Breast epithelium (tissue), 4 donors: ENCODE measurements around the gene MIGA2. TPM values are rescaled to one million over a fixed set of nuclear protein-coding genes. Genes with fewer than 3 reads are reported as not detected.
"Not testable (repeated sequence)": the region's sequence is repeated elsewhere in the genome, so short reads cannot be mapped to it uniquely, and the experiment has no call there.

Experiments used
- DNase-seq, 2 donors: peaks; one replicate each; pipeline ENCODE4 v3.0.0-alpha.2; 2019; ENCODE audit warnings: low spot score in 2 of 2
- H3K27ac ChIP-seq, 2 donors: fragments of 200-600 bp; sonication (generic) in 1 of 2; one replicate each; pipeline ENCODE4 v1.5.1; 2016 to 2019; ENCODE audit warnings: mild to moderate bottlenecking in 1 of 2
- H3K27me3 ChIP-seq, 2 donors: fragments of 200-600 bp; sonication (generic) in 1 of 2; one replicate each; pipeline versions ENCODE4 v1.5.1 to v1.6.0; 2017 to 2019; ENCODE audit warnings: control low read depth in 1 of 2, mild to moderate bottlenecking in 1 of 2
- H3K36me3 ChIP-seq: fragments of 200-600 bp; one replicate; pipeline ENCODE4 v1.5.1; 2019
- H3K4me1 ChIP-seq, 2 donors: fragments of 200-600 bp; sonication (generic); one replicate each; pipeline ENCODE4 v1.5.1; 2016 to 2019; ENCODE audit warnings: control low read depth in 1 of 2
- H3K4me3 ChIP-seq, 3 donors: fragments of 200-600 bp; sonication (generic); 1 replicate in 2 of 3; 2 replicates in 1 of 3; pipeline ENCODE4 v1.5.1; 2016 to 2019; ENCODE audit warnings: mild to moderate bottlenecking in 3 of 3, moderate library complexity in 2 of 3
- H3K9me3 ChIP-seq, 2 donors: fragments of 200-600 bp; sonication (generic) in 1 of 2; one replicate each; pipeline ENCODE4 v1.5.1; 2016 to 2019; ENCODE audit warnings: control low read depth in 1 of 2
- POLR2A ChIP-seq: fragments of 450-650 bp; IDR thresholded peaks from one replicate; pipeline ENCODE4 v1.6.1; 2016; ENCODE audit warnings: antibody characterized with exemption, mild to moderate bottlenecking, moderate library complexity
- POLR2AphosphoS5 ChIP-seq, 3 donors: sonication (generic); formaldehyde crosslinking; IDR thresholded peaks; one replicate each; pipeline ENCODE4 v1.6.1; 2017; ENCODE audit warnings: antibody characterized with exemption in 3 of 3
- intact Hi-C: fragments of 100-400 bp; cut with DNase I; formaldehyde crosslinking; loops from one replicate; pipeline ENCODE4 v1.15.1; 2023; ENCODE audit warnings: low total_unique reads
- total RNA-seq, 3 donors: library from RNA; depleted of rRNA; stranded (reverse); fragments of >200 nt; gene quantifications; one replicate each; pipeline ENCODE4 v1.1.0, GENCODE V29; 2016
- TF ChIP-seq, protein P1 (sequence below), 3 donors: fragments of 450-650 bp; IDR thresholded peaks; one replicate each; pipeline ENCODE4 v1.5.1; 2016 to 2017; ENCODE audit warnings: antibody characterized with exemption in 3 of 3, mild to moderate bottlenecking in 3 of 3, moderate library complexity in 3 of 3

MIGA2 gene
- total RNA-seq, 3 donors from 2014 or later: 25.3 to 28.8 (median 27.9) TPM

DNA sequence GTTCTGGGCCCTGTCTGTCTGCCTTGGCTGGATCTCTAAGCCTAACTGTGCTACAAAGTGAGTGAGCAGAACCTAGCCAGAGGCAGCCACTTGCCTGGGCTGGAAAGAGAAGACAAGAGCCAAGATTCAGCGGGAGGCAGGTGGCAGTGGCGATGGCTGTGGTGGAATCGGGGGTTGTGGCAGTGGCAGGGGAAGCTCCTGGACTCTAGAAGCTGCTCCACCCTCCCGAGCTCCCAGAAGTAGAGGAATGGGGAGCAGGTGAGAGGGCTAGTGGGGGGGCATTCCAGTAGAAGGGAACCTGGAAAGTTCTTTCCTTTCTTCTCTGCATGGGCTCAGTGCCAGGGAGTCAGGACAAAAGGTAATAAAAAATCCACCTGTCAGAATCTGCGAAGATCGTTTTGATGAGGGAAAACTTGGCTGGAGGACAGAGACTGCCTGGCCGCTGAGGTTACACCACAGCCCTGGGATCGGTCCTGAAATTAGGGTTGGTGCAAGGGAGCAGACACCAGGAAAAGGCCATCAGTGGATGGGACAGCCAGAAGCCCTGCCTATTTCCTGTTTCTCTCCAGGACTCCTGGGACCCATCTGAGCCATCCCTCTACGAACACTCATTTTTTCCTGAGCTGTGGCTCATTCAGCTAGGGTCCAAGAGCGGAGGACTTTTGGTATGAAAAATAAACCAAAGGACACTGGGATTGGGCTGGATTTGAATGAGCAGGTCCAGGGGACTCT lies 72.5 kb downstream of the MIGA2 start:
- Histone ChIP-seq H3K4me3 (peak overlapping the region in 2 of 3 donors; percentile 7 to 92), H3K27ac (peak overlapping the region; percentile 91 to 94)
- peak in 1 of 2 donors; percentile 32 for DNase-seq

DNA sequence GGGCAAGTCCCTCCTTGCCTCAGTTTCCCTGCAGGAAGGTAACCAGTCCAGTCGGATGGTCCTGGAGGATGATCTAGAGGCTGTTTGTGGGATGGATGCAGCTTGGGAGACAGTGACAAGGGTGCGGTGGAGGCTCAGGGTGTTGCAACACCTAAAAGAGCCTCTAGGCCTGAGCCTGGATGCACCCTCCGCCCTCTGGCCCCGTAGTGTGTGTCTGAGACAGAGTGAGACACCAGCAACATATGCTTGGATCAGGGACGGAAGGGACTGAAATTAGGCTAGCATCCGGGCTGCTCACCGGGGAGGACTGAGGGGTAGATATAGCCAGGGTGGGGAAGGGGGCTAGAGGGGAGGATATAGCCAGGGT lies 73.1 kb downstream of the MIGA2 start:
- Histone ChIP-seq H3K9me3 (no peaks in the 10 kb centered on the region), H3K27me3 (no peaks in the 10 kb centered on the region), H3K4me3 (peak overlapping the region; percentile 92 to 97 (median 92)), H3K27ac (peak overlapping the region; percentile 91 to 94), H3K36me3 (no peaks in the 10 kb centered on the region), H3K4me1 (peaks cover 4 to 6% of the 10 kb centered on the region in 2 donors)
- intact Hi-C loops: no loop called here
- no peak for DNase-seq
- TF ChIP-seq POLR2AphosphoS5 (IDR thresholded peaks at IDR 0.05): no peak

More for the DNA sequence above, 72.5 kb downstream of the MIGA2 start:
- intact Hi-C loops: no loop called here
- H3K4me1 ChIP-seq: peaks cover 4 to 6% of the 10 kb centered on the region in 2 donors
- H3K27me3 ChIP-seq: no peaks in the 10 kb centered on the region
- H3K36me3 ChIP-seq: no peaks in the 10 kb centered on the region
- TF ChIP-seq POLR2AphosphoS5 (IDR thresholded peaks at IDR 0.05) (no peak), POLR2A (no peak)
- TF ChIP-seq, protein P1, sequence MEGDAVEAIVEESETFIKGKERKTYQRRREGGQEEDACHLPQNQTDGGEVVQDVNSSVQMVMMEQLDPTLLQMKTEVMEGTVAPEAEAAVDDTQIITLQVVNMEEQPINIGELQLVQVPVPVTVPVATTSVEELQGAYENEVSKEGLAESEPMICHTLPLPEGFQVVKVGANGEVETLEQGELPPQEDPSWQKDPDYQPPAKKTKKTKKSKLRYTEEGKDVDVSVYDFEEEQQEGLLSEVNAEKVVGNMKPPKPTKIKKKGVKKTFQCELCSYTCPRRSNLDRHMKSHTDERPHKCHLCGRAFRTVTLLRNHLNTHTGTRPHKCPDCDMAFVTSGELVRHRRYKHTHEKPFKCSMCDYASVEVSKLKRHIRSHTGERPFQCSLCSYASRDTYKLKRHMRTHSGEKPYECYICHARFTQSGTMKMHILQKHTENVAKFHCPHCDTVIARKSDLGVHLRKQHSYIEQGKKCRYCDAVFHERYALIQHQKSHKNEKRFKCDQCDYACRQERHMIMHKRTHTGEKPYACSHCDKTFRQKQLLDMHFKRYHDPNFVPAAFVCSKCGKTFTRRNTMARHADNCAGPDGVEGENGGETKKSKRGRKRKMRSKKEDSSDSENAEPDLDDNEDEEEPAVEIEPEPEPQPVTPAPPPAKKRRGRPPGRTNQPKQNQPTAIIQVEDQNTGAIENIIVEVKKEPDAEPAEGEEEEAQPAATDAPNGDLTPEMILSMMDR (IDR thresholded peaks at IDR 0.05): no peak
- H3K9me3 ChIP-seq: no peaks in the 10 kb centered on the region

DNA sequence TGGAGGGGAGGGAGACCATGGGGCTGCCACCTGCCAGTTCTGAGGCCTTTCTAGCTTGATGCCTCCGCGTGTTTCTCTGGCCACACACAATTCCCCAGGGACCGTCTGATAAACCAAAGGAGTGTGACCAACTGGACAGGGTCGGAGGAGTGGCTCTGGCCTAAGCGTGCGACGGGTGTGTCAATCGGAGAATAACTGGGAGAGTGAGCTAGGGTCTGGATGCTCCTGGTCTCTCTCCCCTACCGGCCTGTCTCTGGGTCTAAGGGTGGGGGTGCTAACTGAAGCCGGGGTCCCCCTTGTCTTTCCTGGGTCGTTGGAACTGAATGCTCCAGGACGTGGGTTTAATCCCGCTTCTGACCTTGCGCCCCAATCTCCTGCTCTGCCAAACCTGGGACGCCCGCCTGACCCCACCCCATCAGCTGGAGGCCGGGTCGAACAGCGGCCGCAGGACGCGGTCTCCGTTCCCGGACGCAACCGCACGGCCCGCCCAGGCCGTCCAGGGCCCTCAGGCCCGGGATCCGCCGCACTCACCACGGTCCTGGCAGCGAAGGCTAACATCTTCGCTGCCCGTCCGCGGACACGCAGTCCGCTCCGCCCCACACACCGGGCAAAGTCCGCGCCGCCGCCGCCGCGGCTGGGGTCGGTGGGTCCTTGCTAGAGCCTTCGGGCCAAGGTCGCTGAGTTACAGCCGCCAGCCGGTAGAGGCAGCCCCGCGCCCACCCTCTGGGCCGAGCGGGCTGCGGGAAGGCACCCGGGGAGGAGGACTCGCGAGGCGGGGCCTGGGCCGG lies 73.7 kb downstream of the MIGA2 start:
- Histone ChIP-seq H3K9me3 (no peaks in the 10 kb centered on the region), H3K27me3 (no peaks in the 10 kb centered on the region), H3K36me3 (no peaks in the 10 kb centered on the region), H3K4me3 (peak overlapping the region; percentile 92 to 97 (median 92)), H3K4me1 (peaks cover 4 to 6% of the 10 kb centered on the region in 2 donors), H3K27ac (peak overlapping the region; percentile 91 to 94)
- intact Hi-C loops: no loop called here
- DNase-seq: no peak
- TF ChIP-seq, protein P1 (IDR thresholded peaks at IDR 0.05): no peak
- TF ChIP-seq POLR2AphosphoS5 (IDR thresholded peaks at IDR 0.05) (no peak), POLR2A (no peak)

DNA sequence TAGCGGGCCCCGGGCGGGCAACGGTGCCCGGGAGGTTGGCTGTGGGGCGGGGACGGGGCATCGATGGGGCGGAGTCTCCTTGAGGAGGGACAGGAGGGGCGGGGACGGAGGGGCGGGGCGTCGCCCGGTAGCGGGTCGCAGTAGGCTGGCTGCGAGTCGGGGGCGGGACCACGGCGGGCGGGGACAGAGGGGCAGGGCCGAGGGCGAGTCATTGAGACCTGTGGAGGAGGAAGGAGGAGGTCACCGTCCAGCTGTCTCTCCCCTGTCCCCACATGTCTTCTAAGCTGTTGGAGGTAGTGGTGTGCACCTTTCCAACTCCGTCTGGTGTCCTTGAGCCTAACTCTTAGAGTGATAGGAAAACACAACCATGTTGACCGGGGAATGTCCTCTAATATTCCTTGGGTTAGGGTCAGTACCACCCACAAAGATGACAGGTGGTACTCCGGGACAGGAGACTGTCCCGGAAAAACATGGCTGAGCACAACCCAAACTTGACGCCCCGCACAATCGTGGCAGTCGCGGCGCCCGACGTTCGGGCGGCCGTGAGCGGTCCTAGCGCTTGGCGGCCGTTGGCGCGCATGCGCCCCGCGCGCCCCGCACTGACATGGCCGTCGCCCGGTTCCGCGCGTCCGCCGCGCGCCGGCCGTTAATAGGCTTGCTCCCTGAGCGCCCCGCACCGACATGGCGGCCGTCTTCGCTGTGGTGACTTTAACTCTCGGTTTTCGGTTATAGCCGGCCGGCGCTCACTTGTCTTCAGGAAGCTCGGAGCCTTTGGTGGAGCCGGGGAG lies 74.5 kb downstream of the MIGA2 start, which contains the start of the genes CRAT and PTPA:
CRAT (minus strand) TSS at position 54 of the 788 bp plus-strand sequence. CDS start 284 bp downstream, outside the sequence.
PTPA (plus strand) TSS at position 676 of the 788 bp plus-strand sequence. CDS start 186 bp downstream, outside the sequence.
- H3K36me3 ChIP-seq: no peaks in the 10 kb centered on the region
- H3K27me3 ChIP-seq: no peaks in the 10 kb centered on the region
- peak; percentile 94 to 98 for DNase-seq
- intact Hi-C loops: no loop called here
- no peaks in the 10 kb centered on the region for H3K9me3 ChIP-seq
- peaks cover 4 to 6% of the 10 kb centered on the region in 2 donors for H3K4me1 ChIP-seq
- H3K4me3 ChIP-seq: peak within 1 kb of the TSS; percentile 92 to 97 (median 92)
- TF ChIP-seq, protein P1 (IDR thresholded peaks at IDR 0.05): peak in 1 of 3 donors; percentile 21
- TF ChIP-seq POLR2AphosphoS5 (IDR thresholded peaks at IDR 0.05): peak; percentile 75 to 83 (median 81)
- peak; percentile 71 for TF ChIP-seq POLR2A
- H3K27ac ChIP-seq: peak within 1 kb of the TSS; percentile 91 to 94

DNA sequence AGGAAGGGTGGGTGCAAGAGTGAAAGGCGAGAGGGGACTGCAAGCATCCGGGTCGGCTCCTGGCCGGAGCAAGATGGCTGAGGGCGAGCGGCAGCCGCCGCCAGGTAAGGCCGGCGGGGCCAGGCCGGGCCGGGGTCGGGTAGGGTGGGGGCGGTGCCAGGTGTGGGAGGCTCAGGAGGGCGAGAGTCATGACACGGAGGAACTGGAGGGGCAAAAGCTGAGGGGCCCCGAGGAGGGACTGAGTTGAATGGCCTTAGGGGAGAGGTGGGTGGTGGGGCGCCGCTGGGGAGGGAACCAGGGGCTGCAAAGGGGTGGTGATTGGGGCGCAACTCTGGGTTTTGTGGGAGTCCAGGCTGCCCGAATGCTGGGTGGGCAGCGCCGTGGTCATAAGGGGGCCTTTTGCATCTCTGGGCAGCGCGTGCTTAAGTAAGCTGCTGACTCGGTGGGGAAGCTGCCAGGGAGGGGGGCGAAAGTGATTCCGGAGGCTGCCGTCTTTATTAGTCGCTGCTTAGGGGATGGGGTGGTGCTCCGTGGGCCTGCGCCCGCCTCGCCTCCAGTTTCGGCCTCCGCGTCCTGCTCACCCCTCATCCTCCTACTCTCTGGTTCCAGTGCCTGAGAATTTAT lies 75.2 kb downstream of the MIGA2 start:
- Histone ChIP-seq H3K27ac (peak overlapping the region; percentile 91 to 94), H3K27me3 (no peaks in the 10 kb centered on the region), H3K4me3 (peak overlapping the region; percentile 92 to 97 (median 92)), H3K36me3 (no peaks in the 10 kb centered on the region), H3K9me3 (no peaks in the 10 kb centered on the region), H3K4me1 (peaks cover 4 to 6% of the 10 kb centered on the region in 2 donors)
- intact Hi-C loops: no loop called here
- no peak for DNase-seq
- TF ChIP-seq, protein P1 (IDR thresholded peaks at IDR 0.05): no peak
- TF ChIP-seq POLR2AphosphoS5 (IDR thresholded peaks at IDR 0.05): no peak
- no peak for TF ChIP-seq POLR2A

DNA sequence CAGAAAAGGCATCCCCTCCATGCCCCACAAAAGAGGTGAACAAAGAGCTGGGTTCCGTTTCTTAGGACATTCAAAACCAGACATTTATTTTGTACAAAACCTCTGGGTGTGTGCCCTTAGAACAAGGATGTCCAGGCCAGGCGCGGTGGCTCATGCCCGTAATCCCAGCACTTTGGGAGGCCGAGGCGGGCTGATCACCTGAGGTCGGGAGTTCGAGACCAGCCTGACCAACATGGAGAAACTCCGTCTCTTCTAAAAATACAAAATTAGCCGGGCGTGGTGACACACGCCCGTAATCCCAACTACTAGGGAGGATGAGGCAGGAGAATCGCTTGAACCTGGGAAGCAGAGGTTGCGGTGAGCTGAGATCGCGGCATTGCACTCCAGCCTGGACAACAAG lies 76.1 kb downstream of the MIGA2 start:
- intact Hi-C loops, H3K4me1 ChIP-seq, H3K27me3 ChIP-seq, DNase-seq, H3K36me3 ChIP-seq, H3K27ac ChIP-seq, H3K9me3 ChIP-seq: not testable (repeated sequence)
- H3K4me3 ChIP-seq: peak overlapping the region; percentile 92 to 97 (median 92)
